Measurements from ENCODE around the gene MZT2A.

- TF ChIP-seq CTCF (IDR thresholded peaks at IDR 0.05) (no peak), EZH2phosphoT487 (IDR thresholded peaks at IDR 0.05; ENCODE audit: borderline replicate concordance, low read depth) (no peak), JUND (IDR thresholded peaks at IDR 0.05) (no peak), REST (IDR thresholded peaks at IDR 0.05; ENCODE audit: low read depth, low read length) (no peak), EP300 (IDR thresholded peaks at IDR 0.05; ENCODE audit: borderline replicate concordance in 1 of 2, low read depth in 1 of 2, low read length in 1 of 2) (no peak), POLR2AphosphoS5 (IDR thresholded peaks at IDR 0.05; ENCODE audit: low read depth, low read length) (no peak), RAD21 (IDR thresholded peaks at IDR 0.05; ENCODE audit: low read length) (no peak), RXRA (IDR thresholded peaks at IDR 0.05; ENCODE audit: borderline replicate concordance, low read depth) (no peak), SIN3A (IDR thresholded peaks at IDR 0.05; ENCODE audit: borderline replicate concordance, low read depth, low read length) (no peak), TAF1 (IDR thresholded peaks at IDR 0.05; ENCODE audit: borderline replicate concordance, low read depth, low read length) (no peak), USF2 (IDR thresholded peaks at IDR 0.05; ENCODE audit: borderline replicate concordance, low read depth, low read length) (no peak), RCOR1 (IDR thresholded peaks at IDR 0.05; ENCODE audit: low read length) (no peak), USF1 (IDR thresholded peaks at IDR 0.05; ENCODE audit: borderline replicate concordance, low read depth) (no peak)
These were observed 27.3 kb upstream of the MZT2A start for GRCh38 chr2:131519466-131519865.

Measured in SK-N-SH (cell line).